Measurements from ENCODE around the gene ZC3H12C. TPM values are rescaled to one million over a fixed set of nuclear protein-coding genes. Genes with fewer than 3 reads are reported as not detected.
A peak's percentile ranks its signal among the peaks of the same experiment; 100 is the strongest.

Gene ZC3H12C
- total RNA-seq, 1 donor from 2014 or later = 14.8 TPM

- ATAC-seq (no peak), DNase-seq (no peak)
- Histone ChIP-seq H3K27ac (no peak overlapping the region), H3K4me3 (no peak overlapping the region), H3K36me3 (no peaks in the 10 kb centered on the region), H3K27me3 (no peaks in the 10 kb centered on the region), H3K4me1 (no peaks in the 10 kb centered on the region), H3K9me3 (no peaks in the 10 kb centered on the region)
- intact Hi-C loops (cut with DNase I) = loop anchor here (10.0 kb wide), 1 partner anchor 135 kb away; no protein-coding TSS in a partner anchor
- TF ChIP-seq CTCF (IDR thresholded peaks at IDR 0.05) = no peak
Observed at GRCh38 chr11:110089617-110090282, 3.4 kb upstream of the ZC3H12C start.

- ATAC-seq (no peak), DNase-seq (no peak)
- Histone ChIP-seq H3K9me3 (no peaks in the 10 kb centered on the region), H3K36me3 (no peaks in the 10 kb centered on the region), H3K27ac (no peak overlapping the region), H3K27me3 (no peaks in the 10 kb centered on the region), H3K4me1 (no peaks in the 10 kb centered on the region), H3K4me3 (no peak overlapping the region)
- intact Hi-C loops (cut with DNase I) = loop anchor here (10.0 kb wide), 1 partner anchor 136 kb away; no protein-coding TSS in a partner anchor
- TF ChIP-seq CTCF (IDR thresholded peaks at IDR 0.05) = no peak
Observed at GRCh38 chr11:110090466-110091026, 2.6 kb upstream of the ZC3H12C start.

- Histone ChIP-seq H3K9me3 (no peaks in the 10 kb centered on the region), H3K4me3 (peak overlapping the region; percentile 70), H3K27me3 (no peaks in the 10 kb centered on the region), H3K4me1 (no peaks in the 10 kb centered on the region), H3K36me3 (no peaks in the 10 kb centered on the region), H3K27ac (peak overlapping the region; percentile 93)
- intact Hi-C loops (cut with DNase I) = loop anchor here (10.0 kb wide), 1 partner anchor 137 kb away; no protein-coding TSS in a partner anchor
- TF ChIP-seq CTCF (IDR thresholded peaks at IDR 0.05) = no peak
- DNase-seq (no peak), ATAC-seq (no peak)
Observed at GRCh38 chr11:110092111-110092514, 1.1 kb upstream of the ZC3H12C start.

GRCh38 chr11:110093407-110094297 lies 460 bp downstream of the ZC3H12C start:
- TF ChIP-seq CTCF (IDR thresholded peaks at IDR 0.05) = no peak
- no peaks in the 10 kb centered on the region for H3K36me3 ChIP-seq
- no peaks in the 10 kb centered on the region for H3K9me3 ChIP-seq
- no peaks in the 10 kb centered on the region for H3K4me1 ChIP-seq
- peak overlapping the region; percentile 93 for H3K27ac ChIP-seq
- H3K27me3 ChIP-seq = no peaks in the 10 kb centered on the region
- DNase-seq (peak; percentile 82), ATAC-seq (peak; percentile 61)
- peak overlapping the region; percentile 70 for H3K4me3 ChIP-seq
- intact Hi-C loops (cut with DNase I) = loop anchor here (10.0 kb wide), 1 partner anchor 139 kb away; no protein-coding TSS in a partner anchor

All from upper lobe of right lung (tissue), 1 donor.